IPS-NIHi7 (cell line): ENCODE measurements around the gene TRIM21.
"Not testable (repeated sequence)": the region's sequence is repeated elsewhere in the genome, so short reads cannot be mapped to it uniquely, and the experiment has no call there.

Experiments
- DNase-seq: peaks from one replicate; pipeline ENCODE4 v3.0.0; 2012; ENCODE audit warnings: mixed read lengths; ENCODE audit errors: extremely low spot score

TRIM21 gene

DNA sequence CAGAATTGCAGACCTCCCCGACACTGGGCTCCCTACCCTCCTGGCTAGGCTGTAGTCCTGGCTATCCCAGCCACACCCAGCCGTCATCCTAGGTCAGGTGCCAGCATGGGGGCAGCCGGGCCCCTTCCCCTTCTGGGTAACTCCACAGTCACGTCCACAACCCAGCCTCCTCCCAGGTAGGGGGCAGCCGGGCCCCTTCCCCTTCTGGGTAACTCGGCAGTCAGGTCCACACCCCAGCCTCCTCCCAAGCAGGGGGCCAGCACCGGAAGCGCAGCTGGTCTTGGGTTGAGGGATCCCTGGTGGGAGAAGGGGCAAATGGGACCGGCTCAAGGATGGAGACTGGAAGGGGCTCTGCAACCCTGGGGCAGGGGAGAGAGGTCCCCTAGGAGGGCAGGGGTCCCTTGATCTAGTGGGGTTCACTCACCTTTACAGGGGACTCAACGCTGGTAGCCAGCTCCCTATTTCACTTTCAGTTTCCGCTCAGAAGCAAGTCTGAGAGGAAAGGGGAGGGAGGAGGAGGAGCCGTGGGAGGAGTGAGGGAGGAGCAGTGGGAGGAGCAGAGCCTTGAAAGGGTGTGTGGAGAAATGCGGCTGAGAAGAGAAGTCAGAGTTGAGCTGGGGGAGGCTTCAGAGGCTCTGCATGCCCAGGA, at the start of gene TRIM21:
TSS of gene TRIM21 (minus strand) at position 494 of the 649 bp plus-strand sequence. CDS start 3,293 bp downstream, outside the sequence.
- peak; percentile 87 for DNase-seq

DNA sequence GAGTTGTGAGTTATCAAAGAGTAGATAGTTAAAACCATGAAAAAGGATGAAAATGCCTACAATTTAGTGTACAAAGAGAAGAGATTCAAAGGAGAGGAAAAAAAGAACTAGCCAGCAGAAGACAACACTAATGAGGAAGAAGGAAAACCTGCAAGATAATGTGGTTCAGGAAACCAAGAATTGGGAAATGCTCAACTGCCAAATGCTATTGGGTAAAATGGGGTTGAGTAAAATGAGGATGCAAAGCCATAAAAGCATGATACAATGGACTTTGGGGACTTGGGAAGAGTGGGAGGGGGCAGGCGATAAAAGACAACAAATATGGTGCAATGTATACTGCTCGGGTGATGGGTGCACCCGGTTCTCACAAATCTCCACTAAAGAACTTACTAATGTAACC, 48.0 kb upstream of the TRIM21 start:
- DNase-seq, result no peak

DNA sequence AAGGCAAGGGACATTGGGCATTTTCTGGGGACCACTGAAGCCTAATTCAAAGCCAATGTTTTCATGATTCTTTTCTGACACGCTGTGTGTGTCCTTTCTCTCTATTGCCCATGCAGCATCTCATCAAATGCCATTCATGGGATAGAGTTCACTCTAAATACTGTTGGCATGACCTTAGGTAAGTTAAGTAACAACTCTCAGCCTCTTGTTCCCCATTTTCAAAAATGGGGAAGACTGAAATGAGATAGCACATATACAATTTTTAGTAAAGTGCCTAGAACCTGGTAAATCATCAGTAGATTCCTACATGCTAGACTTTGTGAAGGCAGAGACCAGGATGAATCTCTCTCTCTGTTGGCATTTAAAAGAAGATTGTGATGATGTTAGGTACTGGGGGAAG, 42.9 kb upstream of the TRIM21 start:
- no peak for DNase-seq

DNA sequence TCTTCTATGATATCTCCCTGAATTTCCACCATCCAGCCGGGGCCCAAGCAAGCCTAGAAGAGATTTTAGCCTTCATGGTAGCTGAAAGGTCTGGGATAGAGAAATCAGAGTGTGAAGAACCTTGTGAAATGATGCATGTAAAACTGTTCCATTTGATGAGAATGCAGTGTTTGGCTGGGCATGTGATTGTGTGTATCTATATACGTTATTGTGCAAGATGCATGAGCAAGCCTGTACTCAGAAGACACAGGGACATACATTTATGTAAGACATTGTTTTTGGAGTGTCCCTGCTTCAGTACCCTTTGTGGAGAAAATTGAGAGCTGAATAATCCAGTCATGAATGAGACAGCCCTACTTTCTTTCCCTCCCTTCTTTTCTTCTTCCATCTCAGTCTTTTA, 40.4 kb upstream of the TRIM21 start:
- DNase-seq, result no peak

DNA sequence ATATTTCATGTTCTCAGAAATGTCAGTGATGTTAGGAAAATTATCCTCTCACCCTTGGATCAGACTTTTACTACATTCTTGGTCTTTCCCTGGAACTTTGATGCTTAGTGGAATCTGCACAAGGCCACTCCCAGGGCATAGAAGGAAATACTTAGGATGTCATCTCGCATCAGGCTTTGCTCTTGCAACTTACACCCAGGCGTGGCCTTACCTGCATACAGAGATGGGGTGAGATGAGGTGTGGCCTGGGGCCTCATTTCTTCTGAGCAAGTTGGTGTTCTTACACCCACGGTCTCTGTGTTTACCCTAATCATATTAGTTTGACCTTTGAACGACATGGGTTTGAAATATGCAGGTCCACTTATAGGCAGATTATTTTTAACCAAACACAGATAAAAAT, 36.5 kb upstream of the TRIM21 start:
- no peak for DNase-seq

DNA sequence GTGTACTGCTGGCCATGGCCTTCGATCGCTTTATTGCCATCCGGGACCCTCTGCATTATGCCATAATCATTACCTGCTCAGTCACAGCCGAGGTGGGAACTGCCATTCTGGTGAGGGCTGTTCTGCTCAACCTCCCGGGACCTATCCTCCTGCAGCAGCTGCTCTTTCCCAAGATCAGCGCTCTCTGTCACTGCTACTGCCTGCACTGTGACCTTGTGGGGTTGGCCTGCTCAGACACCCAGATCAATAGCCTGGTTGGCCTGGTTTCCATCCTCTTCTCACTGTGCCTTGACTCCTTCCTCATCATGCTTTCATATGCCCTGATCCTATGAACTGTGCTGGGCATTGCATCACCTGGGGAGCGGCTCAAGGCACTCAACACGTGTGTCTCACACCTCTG, 24.9 kb upstream of the TRIM21 start:
- DNase-seq, result no peak

DNA sequence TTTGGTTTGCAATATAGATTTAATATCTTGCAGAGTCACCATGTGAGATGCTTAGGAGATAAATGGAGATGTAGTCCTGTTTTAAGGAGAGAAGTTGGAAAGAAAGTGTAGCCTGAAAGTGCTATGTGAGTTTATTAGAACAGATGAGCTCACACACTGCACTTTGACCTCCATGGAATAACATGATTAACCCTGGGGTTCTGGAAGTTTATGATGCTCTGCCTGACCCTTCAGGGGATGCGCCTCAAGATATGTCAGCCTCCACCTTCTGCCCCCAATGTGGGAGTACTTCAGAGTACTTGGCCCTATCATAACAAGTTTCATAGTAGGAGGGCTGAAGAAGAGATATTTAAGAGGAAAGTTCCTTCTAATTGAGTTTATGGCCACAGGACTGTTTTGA, 23.3 kb upstream of the TRIM21 start:
- DNase-seq, result no peak

DNA sequence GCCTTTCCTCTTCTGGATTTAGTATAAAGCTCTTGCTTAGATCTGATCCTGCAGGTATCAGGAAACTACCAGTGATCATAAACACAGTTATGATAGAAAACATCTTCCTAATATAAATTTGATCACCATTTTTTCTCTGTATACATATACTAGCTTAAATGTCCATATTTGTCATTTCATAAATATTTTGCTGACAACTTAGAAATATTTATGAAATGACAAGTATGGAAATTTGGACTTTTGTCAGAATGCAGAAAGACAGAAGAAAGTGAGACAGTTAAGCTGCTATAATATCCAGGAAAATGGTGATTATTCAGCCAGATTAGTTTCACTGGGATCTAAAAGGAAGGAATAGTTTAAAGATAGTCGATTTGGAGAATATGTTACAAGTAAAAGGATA, 22.8 kb upstream of the TRIM21 start:
- DNase-seq, result no peak

DNA sequence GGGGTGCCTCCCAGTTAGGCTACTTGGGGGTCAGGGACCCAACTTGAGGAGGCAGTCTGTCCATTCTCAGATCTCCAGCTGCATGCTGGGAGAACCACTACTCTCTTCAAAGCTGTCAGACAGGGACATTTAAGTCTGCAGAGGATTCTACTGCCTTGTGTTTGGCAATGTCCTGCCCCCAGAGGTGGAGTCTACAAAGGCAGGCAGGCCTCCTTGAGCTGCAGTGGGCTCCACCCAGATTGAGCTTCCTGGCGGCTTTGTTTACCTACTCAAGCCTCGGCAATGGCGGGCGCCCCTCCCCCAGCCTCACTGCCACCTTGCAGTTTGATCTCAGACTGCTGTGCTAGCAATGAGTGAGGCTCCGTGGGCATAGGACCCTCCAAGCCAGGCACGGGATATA, 12.7 kb upstream of the TRIM21 start:
- DNase-seq, result not testable (repeated sequence)

DNA sequence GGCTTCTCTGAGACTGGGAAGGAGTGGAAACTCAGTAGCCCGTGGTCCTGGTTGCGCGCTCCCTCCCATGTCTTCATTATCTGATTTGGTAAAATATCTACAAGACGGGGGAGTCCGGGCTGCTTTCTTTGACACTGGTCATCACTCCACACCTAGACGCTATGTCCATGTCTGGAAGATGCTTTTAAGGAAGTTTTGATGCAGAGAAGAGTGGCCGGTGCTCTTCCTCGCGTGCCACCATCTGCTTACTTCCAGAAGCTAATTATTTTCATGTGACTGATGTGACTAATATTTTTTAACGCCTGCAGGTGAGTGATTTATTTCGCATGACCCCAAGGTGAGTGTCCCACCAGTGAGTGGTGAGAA, 339 bp upstream of the TRIM21 start:
- DNase-seq, result no peak

DNA sequence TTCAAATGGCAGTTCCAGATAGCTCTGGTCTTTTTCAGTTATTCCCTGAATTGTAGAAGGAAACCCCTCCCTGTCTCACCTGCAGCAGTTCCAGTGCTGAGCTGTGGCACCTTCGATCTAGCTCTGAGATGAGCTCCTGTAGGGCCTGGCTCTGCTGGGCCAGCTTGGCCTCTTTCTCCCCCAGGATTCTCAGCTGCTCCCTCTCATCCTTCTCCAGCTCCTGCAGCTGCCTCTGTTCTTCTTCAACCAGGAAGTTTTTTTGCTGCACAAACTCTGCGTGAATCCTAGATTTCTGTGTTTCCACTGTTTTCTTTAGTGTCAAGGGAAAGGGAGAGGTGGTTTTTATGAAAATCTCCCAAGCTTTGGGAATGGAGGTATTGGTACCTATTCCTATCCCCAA, 5.3 kb downstream of the TRIM21 start:
- no peak for DNase-seq

DNA sequence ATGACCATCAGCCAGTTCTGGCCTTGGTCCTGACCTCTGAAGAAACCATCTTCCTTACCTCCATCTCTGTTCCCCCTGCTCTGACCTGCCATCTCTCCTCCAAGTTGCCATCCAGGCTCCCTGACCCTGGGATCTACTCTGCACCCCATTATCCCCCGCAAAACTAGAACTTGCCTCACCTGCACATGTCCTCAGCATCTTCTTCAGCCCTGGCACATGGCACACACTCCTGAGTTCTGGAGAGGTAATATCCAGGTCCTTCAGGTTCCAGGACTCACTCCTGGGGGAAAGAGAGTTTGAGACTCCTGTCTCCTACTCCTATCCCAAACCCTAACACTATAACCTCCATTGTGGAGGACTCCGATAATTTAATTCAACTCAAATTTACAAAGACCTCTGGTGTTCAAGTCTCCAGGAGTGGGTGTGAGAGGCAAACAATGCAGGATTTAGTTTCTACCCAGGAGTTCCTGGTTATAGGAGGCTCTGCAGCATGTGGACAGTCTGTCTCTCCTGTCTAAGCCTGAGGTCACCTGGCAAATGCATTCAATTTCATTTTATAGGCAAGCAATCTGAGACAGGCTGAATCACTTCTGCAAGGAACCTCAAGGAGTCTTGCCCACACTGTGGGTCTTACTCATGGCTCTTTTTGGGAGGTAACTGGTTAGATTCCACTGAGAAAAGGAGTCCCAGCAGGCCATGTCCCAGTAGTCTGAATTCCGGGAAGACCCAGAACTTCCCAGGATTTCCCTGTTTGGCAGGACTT, 7.3 kb downstream of the TRIM21 start:
- DNase-seq, result no peak

DNA sequence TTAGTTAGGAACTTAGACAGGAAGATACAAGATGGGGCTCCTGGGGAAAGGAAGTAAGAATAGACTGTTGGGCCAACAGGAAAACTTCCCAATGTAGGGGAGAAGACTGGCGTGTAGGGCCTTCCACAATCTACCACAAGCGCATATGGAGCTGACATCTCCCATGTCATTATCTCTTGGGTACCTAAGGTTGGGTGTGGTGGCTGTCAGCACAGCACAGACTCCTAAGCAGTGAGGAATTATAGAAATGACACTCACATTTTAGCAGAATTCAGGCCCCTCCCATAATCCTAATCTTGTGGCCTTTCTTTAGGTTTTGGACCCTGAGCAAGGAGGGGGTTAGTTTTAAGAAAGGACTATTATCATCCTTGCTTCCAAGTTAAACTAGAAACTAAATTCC, 11.6 kb downstream of the TRIM21 start:
- DNase-seq, result no peak

DNA sequence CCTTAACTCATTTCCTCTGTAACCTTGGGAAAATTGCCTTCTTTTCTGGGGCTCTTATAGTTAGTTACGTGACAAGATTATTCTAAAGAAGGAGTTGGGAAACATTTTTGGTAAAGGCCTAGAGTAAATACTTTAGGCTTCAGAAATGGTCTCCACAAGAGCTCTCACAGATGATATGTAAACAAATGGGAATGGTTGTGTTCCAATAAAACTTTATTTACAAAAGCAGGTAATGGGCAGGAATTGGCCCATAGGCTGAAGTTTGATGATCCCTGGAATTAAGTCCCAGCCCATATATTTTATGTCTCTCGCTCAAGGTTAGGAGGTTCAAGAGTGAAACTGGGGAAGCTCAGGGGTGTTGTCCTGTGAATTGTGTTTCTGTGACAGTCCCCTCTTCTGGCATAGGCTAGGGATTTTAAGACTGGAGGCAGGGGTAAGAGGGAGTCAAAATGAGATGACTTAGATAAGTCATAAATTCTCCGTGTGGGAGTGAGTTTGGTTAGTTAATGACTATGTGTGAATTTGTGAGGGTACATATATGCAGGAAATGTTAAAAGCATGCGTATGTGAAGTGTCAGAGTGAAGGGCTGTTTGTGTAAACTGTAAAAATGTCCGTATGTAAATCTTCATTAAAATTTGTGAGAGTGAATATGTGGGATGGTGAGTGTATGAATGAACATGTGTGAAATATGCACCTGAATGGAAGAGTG, 17.9 kb downstream of the TRIM21 start:
- DNase-seq, result no peak

DNA sequence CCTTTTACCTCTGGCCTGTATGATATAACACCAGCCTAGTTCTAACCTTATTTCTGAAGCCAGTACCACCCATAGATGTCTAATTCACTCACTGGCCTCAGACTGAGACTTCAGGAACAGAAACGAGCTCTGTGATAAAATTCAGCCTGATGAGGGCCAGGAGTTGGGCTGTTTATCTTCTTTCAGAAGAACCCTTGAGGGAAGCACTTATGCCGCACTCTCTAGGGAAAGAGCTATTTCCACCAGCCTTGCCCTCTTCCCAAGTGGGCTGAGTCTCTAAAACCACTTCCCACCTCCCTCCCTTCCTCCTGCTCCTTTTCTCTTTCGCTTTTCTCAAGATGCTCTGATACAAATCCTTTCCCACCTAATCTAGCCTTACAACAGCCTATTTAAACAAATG, 23.3 kb downstream of the TRIM21 start:
- no peak for DNase-seq

DNA sequence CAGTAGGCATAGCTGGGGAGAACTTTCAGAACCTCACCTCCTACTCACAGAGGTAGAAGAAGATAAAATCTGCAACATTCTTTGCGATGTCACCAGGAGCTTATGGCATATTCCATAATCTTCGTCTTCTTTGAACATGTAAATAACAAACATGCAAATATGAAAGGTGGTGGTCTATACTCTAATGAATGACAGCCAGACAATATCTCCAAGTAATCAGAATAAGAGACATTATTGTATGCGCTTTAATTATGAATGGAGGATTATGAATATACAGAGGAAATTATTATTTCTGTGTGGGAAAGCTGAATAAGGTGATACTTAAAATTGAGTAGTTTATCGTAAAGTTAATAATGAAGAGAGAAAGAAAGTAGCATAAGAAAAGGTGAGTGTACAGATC, 25.2 kb downstream of the TRIM21 start, which contains the start of gene OR52B4:
TSS of gene OR52B4 (minus strand) at position 101 of the 400 bp plus-strand sequence. CDS start at position 10, 91 bp downstream.
- DNase-seq, result no peak

DNA sequence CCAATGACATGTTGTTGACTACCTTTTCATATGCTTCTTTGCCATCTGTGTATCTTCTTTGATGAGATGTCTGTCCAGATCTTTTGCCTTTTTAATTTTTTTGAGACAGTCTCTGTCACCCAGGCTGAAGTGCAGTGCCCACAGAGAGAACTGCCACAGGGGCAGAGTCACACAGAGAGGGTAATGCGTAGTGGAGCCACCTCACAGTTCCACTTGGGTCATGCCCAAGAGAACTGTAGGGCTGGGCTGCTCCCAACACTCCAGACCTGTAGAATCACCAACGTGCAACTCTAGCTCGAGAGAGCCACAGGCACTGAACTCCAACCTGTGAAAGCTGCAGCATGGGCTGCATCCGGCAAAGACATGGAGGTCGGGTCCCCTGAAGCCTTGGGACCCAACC, 45.4 kb downstream of the TRIM21 start:
- not testable (repeated sequence) for DNase-seq

DNA sequence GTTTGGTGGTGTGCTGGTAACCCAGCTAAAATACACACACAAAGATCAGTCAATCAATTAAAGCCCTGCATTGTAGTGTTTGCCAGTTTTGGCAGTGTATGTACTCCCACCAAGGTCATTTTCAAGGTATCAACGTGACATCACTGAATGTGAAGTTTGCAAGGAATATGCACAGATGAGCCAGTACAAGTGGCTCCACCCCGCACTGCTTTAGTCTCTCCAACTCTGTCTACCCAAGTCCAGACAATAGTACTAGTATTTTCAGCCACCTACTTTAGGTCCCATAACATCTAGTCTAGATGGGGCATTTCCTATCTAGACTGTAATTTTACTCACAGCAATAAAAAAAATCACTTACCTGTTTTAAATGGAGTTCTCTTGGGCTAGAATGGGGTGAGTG, 48.1 kb downstream of the TRIM21 start:
- DNase-seq, result not testable (repeated sequence)
